GM23338 (cell line): ENCODE measurements around the gene CASR. TPM values are rescaled to one million over a fixed set of nuclear protein-coding genes. Genes with fewer than 3 reads are reported as not detected.
A peak's percentile ranks its signal among the peaks of the same experiment; 100 is the strongest.

Source experiments
- ATAC-seq: fragments of 200-7000 bp; cut with Tn5 transposase; 3 replicates; pipeline ENCODE4 v1.9.1; 2020
- DNase-seq: peaks from one replicate; pipeline ENCODE4 v3.0.0-alpha.2; 2015; ENCODE audit warnings: low spot score
- H2AFZ ChIP-seq: fragments of 200-600 bp; sonication (generic); 2 replicates; pipeline ENCODE4 v1.8.0; 2016; ENCODE audit warnings: antibody characterized with exemption, mild to moderate bottlenecking, moderate library complexity
- H3F3A ChIP-seq: fragments of 200-600 bp; sonication (generic); replicated peaks from 2 replicates; pipeline ENCODE4 v1.8.0; 2017; ENCODE audit warnings: antibody characterized with exemption, mixed run types, low read depth
- H3K27ac ChIP-seq: fragments of 200-600 bp; sonication (generic); 2 replicates; pipeline ENCODE4 v1.6.1; 2016; ENCODE audit warnings: low read depth
- H3K27me3 ChIP-seq: fragments of 200-600 bp; sonication (generic); 2 replicates; pipeline ENCODE4 v1.8.0; 2016; ENCODE audit warnings: mild to moderate bottlenecking, mixed run types, moderate library complexity; ENCODE audit not compliant: insufficient read depth
- H3K36me3 ChIP-seq: fragments of 200-600 bp; sonication (generic); 2 replicates; pipeline ENCODE4 v1.8.0; 2016; ENCODE audit warnings: mild to moderate bottlenecking; ENCODE audit not compliant: insufficient read depth
- H3K4me1 ChIP-seq: fragments of 200-600 bp; sonication (generic); 2 replicates; pipeline ENCODE4 v1.8.0; 2016; ENCODE audit warnings: mild to moderate bottlenecking, moderate library complexity; ENCODE audit not compliant: insufficient read depth
- H3K4me2 ChIP-seq: fragments of 200-600 bp; sonication (generic); 2 replicates; pipeline ENCODE4 v1.7.1; 2017; ENCODE audit warnings: mixed run types
- H3K4me3 ChIP-seq: fragments of 200-600 bp; sonication (generic); 2 replicates; pipeline ENCODE4 v1.6.1; 2016; ENCODE audit warnings: mixed run types
- H3K79me2 ChIP-seq: fragments of 200-600 bp; sonication (generic); replicated peaks from 2 replicates; pipeline ENCODE4 v1.8.0; 2017; ENCODE audit warnings: mild to moderate bottlenecking; ENCODE audit not compliant: insufficient read depth
- H3K9me2 ChIP-seq: fragments of 200-600 bp; sonication (generic); 2 replicates; pipeline ENCODE4 v1.8.0; 2017; ENCODE audit not compliant: insufficient read depth
- H4K20me1 ChIP-seq: fragments of 200-600 bp; sonication (generic); replicated peaks from 2 replicates; pipeline ENCODE4 v1.8.0; 2017; ENCODE audit warnings: mild to moderate bottlenecking; ENCODE audit not compliant: insufficient read depth
- H3K27ac Mint-ChIP-seq: 2 replicates; pipeline ENCODE4 v1.8.0; 2020; ENCODE audit warnings: inconsistent platforms, mild to moderate bottlenecking, moderate library complexity, mixed read lengths
- H3K27me3 Mint-ChIP-seq: 3 replicates; pipeline ENCODE4 v1.8.0; 2022; ENCODE audit warnings: low read depth, mild to moderate bottlenecking, moderate library complexity, mixed read lengths, inconsistent platforms; ENCODE audit not compliant: insufficient read depth, poor library complexity
- H3K36me3 Mint-ChIP-seq: 3 replicates; pipeline ENCODE4 v1.8.0; 2021; ENCODE audit warnings: low read depth, mild to moderate bottlenecking, inconsistent platforms, moderate library complexity, mixed read lengths
- H3K4me1 Mint-ChIP-seq: 3 replicates; pipeline ENCODE4 v1.8.0; 2020; ENCODE audit warnings: mild to moderate bottlenecking, inconsistent platforms, mixed read lengths
- H3K4me3 Mint-ChIP-seq: 3 replicates; pipeline ENCODE4 v1.8.0; 2021; ENCODE audit warnings: moderate library complexity, mild to moderate bottlenecking, inconsistent platforms, mixed read lengths
- H3K9me3 Mint-ChIP-seq: 3 replicates; pipeline ENCODE4 v1.8.0; 2020; ENCODE audit warnings: moderate library complexity, mild to moderate bottlenecking, inconsistent platforms, mixed read lengths
- ETS1 ChIP-seq: IDR thresholded peaks from 2 replicates; pipeline ENCODE4 v1.6.1; 2016; ENCODE audit warnings: antibody characterized with exemption
- EZH2 ChIP-seq: fragments of 200-600 bp; sonication (generic); IDR thresholded peaks from one replicate; pipeline ENCODE4 v1.8.0; 2017; ENCODE audit warnings: antibody characterized with exemption, mild to moderate bottlenecking, low read depth; ENCODE audit not compliant: unreplicated experiment
- EZH2phosphoT487 ChIP-seq: fragments of 200-600 bp; sonication (generic); IDR thresholded peaks from one replicate; pipeline ENCODE4 v1.8.1; 2018; ENCODE audit warnings: antibody characterized with exemption; ENCODE audit not compliant: unreplicated experiment
- JUNB ChIP-seq: IDR thresholded peaks from one replicate; pipeline ENCODE4 v1.6.1; 2016; ENCODE audit warnings: antibody characterized with exemption; ENCODE audit not compliant: unreplicated experiment
- STAT1 ChIP-seq: IDR thresholded peaks from one replicate; pipeline ENCODE4 v1.6.1; 2016; ENCODE audit warnings: antibody characterized with exemption; ENCODE audit not compliant: unreplicated experiment
- ZNF114 ChIP-seq: fragments of 250-450 bp; sonication (Bioruptor Pico); IDR thresholded peaks from 2 replicates; pipeline ENCODE4 v1.5.0; 2020; ENCODE audit warnings: mild to moderate bottlenecking, moderate library complexity
- ZNF331 ChIP-seq: fragments of 250-450 bp; sonication (Bioruptor Pico); IDR thresholded peaks from 2 replicates; pipeline ENCODE4 v1.5.0; 2020; ENCODE audit warnings: low read depth, mild to moderate bottlenecking, moderate library complexity
- long read RNA-seq: library from polyadenylated mRNA; unstranded; transcript quantifications from one replicate; pipeline ENCODE4 v2.0.0, GENCODE V29; 2020; ENCODE audit not compliant: unreplicated experiment
- polyA plus RNA-seq: library from polyadenylated mRNA; unstranded; fragments of >200 nt; fragmentation: Nextera tagmentation; extraction: Ambion mirVana; gene quantifications from 2 replicates; pipeline ENCODE4 v1.2.1, GENCODE V29; 2016
- total RNA-seq: library from RNA; depleted of rRNA; stranded (reverse); fragments of >200 nt; shearing (Covaris generic); gene quantifications from 2 replicates; pipeline ENCODE4 v1.2.3, GENCODE V29; 2014; rRNA removed

Gene CASR
- total RNA-seq (0.04 and 0.56 TPM in 2 replicates), polyA plus RNA-seq (0.03 and 0.08 TPM in 2 replicates)
- long read RNA-seq, result 0 reads

- Mint-ChIP-seq H3K36me3 (no peaks in the 10 kb centered on the region; the same call in 2 of the 3 replicates), H3K27ac (no peak within 1 kb of the TSS), H3K9me3 (no peaks in the 10 kb centered on the region), H3K4me3 (peak within 1 kb of the TSS; percentile 89), H3K27me3 (peaks cover 30% of the 10 kb centered on the region), H3K4me1 (peaks cover 6% of the 10 kb centered on the region; the same call in 2 of the 3 replicates)
- peak within 1 kb of the TSS; percentile 84 for H3K4me3 ChIP-seq
- no peak within 1 kb of the TSS for H3K27ac ChIP-seq
- H3F3A ChIP-seq, result no peaks in the 10 kb centered on the region
- DNase-seq, result peak; percentile 52
- H3K79me2 ChIP-seq, result no peaks in the 10 kb centered on the region
- H3K4me1 ChIP-seq, result peaks cover 10% of the 10 kb centered on the region; the same call in 1 of the 2 replicates
- ATAC-seq, result peak; percentile 72
- H3K4me2 ChIP-seq, result peak within 1 kb of the TSS; percentile 88
- no peaks in the 10 kb centered on the region for H3K9me2 ChIP-seq
- no peaks in the 10 kb centered on the region for H3K36me3 ChIP-seq
- no peaks in the 10 kb centered on the region for H4K20me1 ChIP-seq
- no peak for TF ChIP-seq EZH2
- peaks cover 63% of the 10 kb centered on the region for H3K27me3 ChIP-seq
- H2AFZ ChIP-seq, result peak within 1 kb of the TSS; percentile 98
Observed at GRCh38 chr3:122183521-122183892, at the start of gene CASR. TSS of gene CASR (plus strand) at chr3:122183668. CDS start at chr3:122254190, 70,522 bp downstream.

GRCh38 chr3:122146466-122146865, 37.0 kb upstream of the CASR start:
- H3K27me3 ChIP-seq, result no peaks in the 10 kb centered on the region
- H3K36me3 Mint-ChIP-seq, result peaks cover 13% of the 10 kb centered on the region
- no peaks in the 10 kb centered on the region for H3K4me1 ChIP-seq
- H3K4me1 Mint-ChIP-seq, result no peaks in the 10 kb centered on the region
- H3K27ac Mint-ChIP-seq, result no peak overlapping the region
- H3K79me2 ChIP-seq, result no peaks in the 10 kb centered on the region
- no peak overlapping the region for H3K4me3 ChIP-seq
- no peak overlapping the region for H2AFZ ChIP-seq
- DNase-seq (no peak), ATAC-seq (no peak)
- H3K27me3 Mint-ChIP-seq, result no peaks in the 10 kb centered on the region
- TF ChIP-seq STAT1 (no peak), ETS1 (no peak)
- no peak overlapping the region for H3K27ac ChIP-seq
- H3K36me3 ChIP-seq, result peaks cover 6% of the 10 kb centered on the region; the same call in 1 of the 2 replicates
- no peak overlapping the region for H3K4me3 Mint-ChIP-seq
- H4K20me1 ChIP-seq, result no peaks in the 10 kb centered on the region
- no peaks in the 10 kb centered on the region for H3K9me2 ChIP-seq
- H3K4me2 ChIP-seq, result no peak overlapping the region
- H3K9me3 Mint-ChIP-seq, result peaks cover 33% of the 10 kb centered on the region
- H3F3A ChIP-seq, result no peaks in the 10 kb centered on the region

GRCh38 chr3:122148941-122149627, 34.4 kb upstream of the CASR start:
- peaks cover 13% of the 10 kb centered on the region for H3K9me3 Mint-ChIP-seq
- ATAC-seq, result no peak
- Histone ChIP-seq H3K4me1 (no peaks in the 10 kb centered on the region), H3K4me3 (no peak overlapping the region), H3K9me2 (no peaks in the 10 kb centered on the region), H3K4me2 (no peak overlapping the region), H3K27ac (no peak overlapping the region), H3F3A (no peaks in the 10 kb centered on the region), H4K20me1 (no peaks in the 10 kb centered on the region), H3K36me3 (peaks cover under 1% of the 10 kb centered on the region; the same call in 1 of the 2 replicates), H3K27me3 (no peaks in the 10 kb centered on the region), H3K79me2 (no peaks in the 10 kb centered on the region), H2AFZ (0 out of 2 replicates have a peak overlapping the region, but pooled peaks have one; percentile 34)
- no peaks in the 10 kb centered on the region for H3K4me1 Mint-ChIP-seq
- no peak overlapping the region for H3K4me3 Mint-ChIP-seq
- no peak overlapping the region for H3K27ac Mint-ChIP-seq
- H3K36me3 Mint-ChIP-seq, result no peaks in the 10 kb centered on the region
- peak; percentile 7 for DNase-seq
- H3K27me3 Mint-ChIP-seq, result peaks cover 3% of the 10 kb centered on the region
- no peak for TF ChIP-seq JUNB
- TF ChIP-seq ETS1, result no peak
- no peak for TF ChIP-seq EZH2phosphoT487
- TF ChIP-seq ZNF331 (CRISPR knock-in tag), result no peak
- TF ChIP-seq ZNF114 (CRISPR knock-in tag), result no peak
